LNCaP clone FGC (cell line): ENCODE measurements around the gene CDK7.

Experiments used
- DNase-seq: peaks from one replicate; pipeline ENCODE4 v3.0.0-alpha.2; 2011; ENCODE audit warnings: low read depth
- H3K4me3 ChIP-seq: 2 replicates; pipeline ENCODE4 v1.5.1; 2011; ENCODE audit warnings: mild to moderate bottlenecking, low read depth, low read length, control low read depth
- CTCF ChIP-seq: IDR thresholded peaks from 2 replicates; pipeline ENCODE4 v1.5.1; 2012; ENCODE audit warnings: mild to moderate bottlenecking; ENCODE audit not compliant: control insufficient read depth, insufficient read depth; ENCODE audit errors: extremely low read depth

CDK7 gene

GRCh38 chr5:69276422-69277174 is 41.9 kb downstream of the CDK7 start:
- peak overlapping the region; percentile 24; the same call in 1 of the 2 replicates for H3K4me3 ChIP-seq
- TF ChIP-seq CTCF = no peak
- peak; percentile 70 for DNase-seq

- H3K4me3 ChIP-seq = no peak overlapping the region
- DNase-seq = no peak
- no peak for TF ChIP-seq CTCF
Observed at GRCh38 chr5:69279517-69279916, 44.8 kb downstream of the CDK7 start.

GRCh38 chr5:69281114-69281513 is 46.4 kb downstream of the CDK7 start:
- H3K4me3 ChIP-seq = no peak overlapping the region
- no peak for DNase-seq
- TF ChIP-seq CTCF = no peak

GRCh38 chr5:69284203-69284602 is 49.5 kb downstream of the CDK7 start:
- no peak for TF ChIP-seq CTCF
- DNase-seq = no peak
- no peak overlapping the region for H3K4me3 ChIP-seq

GRCh38 chr5:69285448-69286116 is 50.9 kb downstream of the CDK7 start:
- DNase-seq = no peak
- no peak for TF ChIP-seq CTCF
- no peak overlapping the region for H3K4me3 ChIP-seq

- no peak for DNase-seq
- no peak for TF ChIP-seq CTCF
- H3K4me3 ChIP-seq = no peak overlapping the region
Observed at GRCh38 chr5:69288069-69288468, 53.4 kb downstream of the CDK7 start.
